Stomach (tissue), 9 donors: Measurements from ENCODE around the gene DOCK6. TPM values are rescaled to one million over a fixed set of nuclear protein-coding genes. Genes with fewer than 3 reads are reported as not detected.
A peak's percentile ranks its signal among the peaks of the same experiment; 100 is the strongest.

ENCODE experiments used
- DNase-seq, 2 donors: peaks; one replicate each; pipeline versions ENCODE4 v3.0.0 to v3.0.0-alpha.2; 2013 to 2019
- H3K27ac ChIP-seq, 5 donors: fragments of 200-600 bp in 4 of 5; sonication (generic) in 4 of 5; one replicate each; pipeline ENCODE4 v1.5.1; 2013 to 2019; ENCODE audit warnings: mild to moderate bottlenecking in 1 of 5, moderate library complexity in 1 of 5
- H3K27me3 ChIP-seq, 3 donors: fragments of 200-600 bp; sonication (generic); one replicate each; pipeline ENCODE4 v1.5.1; 2017 to 2019; ENCODE audit warnings: mixed run types in 1 of 3
- H3K36me3 ChIP-seq, 4 donors: fragments of 200-600 bp; sonication (generic); 1 replicate in 3 of 4; 2 replicates in 1 of 4; pipeline ENCODE4 v1.5.1; 2016 to 2019
- H3K4me1 ChIP-seq, 4 donors: fragments of 200-600 bp; sonication (generic); one replicate each; pipeline ENCODE4 v1.5.1; 2016 to 2019
- H3K4me3 ChIP-seq, 4 donors: fragments of 200-600 bp; sonication (generic) in 3 of 4; one replicate each; pipeline ENCODE4 v1.5.1; 2016 to 2019; ENCODE audit warnings: mild to moderate bottlenecking in 1 of 4
- H3K9me3 ChIP-seq, 4 donors: fragments of 200-600 bp; sonication (generic); one replicate each; pipeline ENCODE4 v1.5.1; 2016 to 2019
- CTCF ChIP-seq, 7 experiments: fragments of 450-650 bp in 4 of 7; fragments of 200-600 bp in 3 of 7; sonication (generic) in 3 of 7; IDR thresholded peaks; one replicate each; pipeline ENCODE4 v1.5.1; 2016 to 2019; ENCODE audit warnings: antibody characterized with exemption in 7 of 7, control low read depth in 2 of 7, mild to moderate bottlenecking in 1 of 7
- EP300 ChIP-seq: sonication (generic); formaldehyde crosslinking; IDR thresholded peaks from one replicate; pipeline ENCODE4 v1.6.1; 2017; ENCODE audit warnings: antibody characterized with exemption
- POLR2A ChIP-seq, 4 donors: fragments of 450-650 bp; IDR thresholded peaks; one replicate each; pipeline ENCODE4 v1.6.1; 2016; ENCODE audit warnings: antibody characterized with exemption in 4 of 4, control low read depth in 2 of 4, mild to moderate bottlenecking in 1 of 4, moderate library complexity in 1 of 4
- POLR2AphosphoS5 ChIP-seq, 3 donors: sonication (generic); formaldehyde crosslinking; IDR thresholded peaks; one replicate each; pipeline ENCODE4 v1.6.1; 2016; ENCODE audit warnings: antibody characterized with exemption in 3 of 3
- WGBS, 5 donors: extraction: QIAGEN DNeasy Blood & Tissue Kit in 3 of 5; methylation state at CpG; one replicate each; pipeline versions ENCODE4 v1.1.5 to v1.1.7; 2013 to 2018; 5-methylcytosine and 5-hydroxymethylcytosine counted together
- intact Hi-C: fragments of 100-400 bp; cut with DNase I; formaldehyde crosslinking; loops from one replicate; pipeline ENCODE4 v1.15.1; 2023; ENCODE audit warnings: low total_unique reads
- polyA plus RNA-seq, 3 donors: library from polyadenylated mRNA; stranded (reverse); fragments of 200-250 nt; gene quantifications; one replicate each; pipeline ENCODE4 v1.2.3, GENCODE V29; 2013
- total RNA-seq, 5 donors: library from RNA; depleted of rRNA; stranded (reverse); fragments of >200 nt; gene quantifications; one replicate each; pipeline versions ENCODE4 v1.1.0 to v1.2.3, GENCODE V29; 2014 to 2016
- donor health status: healthy with polysubstance abuse.
- donor health status: Bipolar disorder and iron deficiency.
- donor health status: healthy.

The DOCK6 gene
- total and polyA plus RNA-seq, 8 donors, result 21.4 to 243 (median 58.9) TPM

- TF ChIP-seq POLR2AphosphoS5 (IDR thresholded peaks at IDR 0.05), result no peak
- TF ChIP-seq CTCF (IDR thresholded peaks at IDR 0.05), result no peak
- TF ChIP-seq POLR2A (IDR thresholded peaks at IDR 0.05), result no peak
- no peak for TF ChIP-seq EP300
- Histone ChIP-seq H3K4me3 (no peak overlapping the region), H3K27me3 (no peaks in the 10 kb centered on the region), H3K27ac (peak overlapping the region in 4 of 5 donors; percentile 81 to 94 (median 84)), H3K4me1 (peaks cover 0 to 38% (median 21%) of the 10 kb centered on the region in 4 donors), H3K9me3 (no peaks in the 10 kb centered on the region), H3K36me3 (peaks cover 4 to 60% (median 57%) of the 10 kb centered on the region in 4 donors)
- 74 to 87% (median 84%) methylated on average over 9 of the region's 9 CpGs for WGBS, 5 donors
- DNase-seq, result no peak
- intact Hi-C loops, result loop anchor here (10.0 kb wide), 1 partner anchor 171 kb away; no protein-coding TSS in a partner anchor
Measured at GRCh38 chr19:11205939-11206570, 56.3 kb downstream of the DOCK6 start.

GRCh38 chr19:11204943-11205349 lies 57.4 kb downstream of the DOCK6 start:
- no peak for TF ChIP-seq CTCF (IDR thresholded peaks at IDR 0.05)
- no peak for TF ChIP-seq POLR2AphosphoS5 (IDR thresholded peaks at IDR 0.05)
- no peak for TF ChIP-seq POLR2A (IDR thresholded peaks at IDR 0.05)
- TF ChIP-seq EP300, result no peak
- Histone ChIP-seq H3K27me3 (no peaks in the 10 kb centered on the region), H3K4me3 (no peak overlapping the region), H3K4me1 (peaks cover 0 to 38% (median 21%) of the 10 kb centered on the region in 4 donors), H3K36me3 (peaks cover 4 to 65% (median 60%) of the 10 kb centered on the region in 4 donors), H3K27ac (peak overlapping the region in 4 of 5 donors; percentile 81 to 94 (median 84)), H3K9me3 (no peaks in the 10 kb centered on the region)
- intact Hi-C loops, result loop anchor here (10.0 kb wide), 1 partner anchor 170 kb away; no protein-coding TSS in a partner anchor
- peak in 1 of 2 donors; percentile 59 for DNase-seq
- WGBS, 5 donors, result 38 to 59% (median 48%) methylated on average over 5 of the region's 5 CpGs

- H3K4me3 ChIP-seq, result peak overlapping the region in 1 of 4 donors; percentile 13
- TF ChIP-seq EP300, result no peak
- peak in 2 of 7 experiments; percentile 2 to 53 for TF ChIP-seq CTCF (IDR thresholded peaks at IDR 0.05)
- H3K9me3 ChIP-seq, result no peaks in the 10 kb centered on the region
- DNase-seq, result no peak
- no peaks in the 10 kb centered on the region for H3K27me3 ChIP-seq
- 61 to 83% (median 75%) methylated on average over 9 of the region's 9 CpGs for WGBS, 5 donors
- intact Hi-C loops, result loop anchor here (10.0 kb wide), 1 partner anchor 169 kb away; no protein-coding TSS in a partner anchor
- H3K36me3 ChIP-seq, result peaks cover 4 to 72% (median 64%) of the 10 kb centered on the region in 4 donors
- peaks cover 0 to 42% (median 22%) of the 10 kb centered on the region in 4 donors for H3K4me1 ChIP-seq
- peak overlapping the region; percentile 39 to 94 (median 82) for H3K27ac ChIP-seq
Measured at GRCh38 chr19:11204076-11204602, 58.2 kb downstream of the DOCK6 start.

- peak overlapping the region in 1 of 4 donors; percentile 13 for H3K4me3 ChIP-seq
- 35 to 55% (median 51%) methylated on average over 15 to 17 of the region's 17 CpGs for WGBS, 5 donors
- TF ChIP-seq POLR2AphosphoS5 (IDR thresholded peaks at IDR 0.05) (peak in 1 of 3 donors; percentile 52), EP300 (no peak), CTCF (IDR thresholded peaks at IDR 0.05) (peak in 5 of 7 experiments; percentile 70 to 91 (median 82)), POLR2A (IDR thresholded peaks at IDR 0.05) (no peak)
- no peaks in the 10 kb centered on the region for H3K9me3 ChIP-seq
- H3K4me1 ChIP-seq, result peaks cover 1 to 49% (median 28%) of the 10 kb centered on the region in 4 donors
- H3K36me3 ChIP-seq, result peaks cover 0 to 67% (median 58%) of the 10 kb centered on the region in 4 donors
- peak; percentile 59 to 89 for DNase-seq
- intact Hi-C loops, result loop anchor here (2.0 to 10.0 kb wide), 2 partner anchors 65 to 169 kb away; no protein-coding TSS in a partner anchor
- no peaks in the 10 kb centered on the region for H3K27me3 ChIP-seq
- peak overlapping the region; percentile 61 to 94 (median 82) for H3K27ac ChIP-seq
Measured at GRCh38 chr19:11203194-11204075, 58.9 kb downstream of the DOCK6 start.
